Measurements from ENCODE around the gene INPP1. TPM values are rescaled to one million over a fixed set of nuclear protein-coding genes. Genes with fewer than 3 reads are reported as not detected.
A peak's percentile ranks its signal among the peaks of the same experiment; 100 is the strongest.
"Not testable (repeated sequence)": the region's sequence is repeated elsewhere in the genome, so short reads cannot be mapped to it uniquely, and the experiment has no call there.

The INPP1 gene
- total RNA-seq, 1 experiment from 2014 or later: 35.0 TPM

DNA sequence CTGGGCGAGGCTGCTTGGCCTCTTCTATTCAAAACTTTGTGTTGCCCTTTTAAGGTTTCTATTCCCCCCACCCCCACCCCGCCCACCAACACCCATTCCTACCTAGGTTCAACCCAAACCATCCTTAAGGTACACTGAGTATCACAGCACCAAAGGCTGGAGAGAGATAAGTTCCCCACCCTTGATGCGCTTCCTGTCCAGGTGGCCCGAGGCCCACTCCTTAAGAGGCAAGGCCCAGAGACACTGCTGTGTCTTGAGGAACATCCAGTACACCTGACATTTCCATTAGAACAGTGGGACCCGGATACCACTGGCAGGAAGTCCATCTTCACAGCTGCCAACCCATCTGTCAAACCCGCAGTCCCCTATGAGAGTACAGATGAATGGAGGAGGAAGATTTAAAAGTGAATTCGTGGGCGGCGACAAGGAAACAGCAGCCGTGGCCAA lies 277 bp upstream of the INPP1 start:
- DNase-seq: peak in 1 of 2 experiments; percentile 87

GRCh38 chr2:190344276-190344827 lies 963 bp downstream of the INPP1 start:
- Histone ChIP-seq H3K27ac (no peak overlapping the region; the same call in 1 of the 2 replicates), H3K36me3 (no peaks in the 10 kb centered on the region), H3K9me3 (replicated peaks) (no peaks in the 10 kb centered on the region), H3K4me3 (peak overlapping the region; percentile 76), H3K4me1 (peaks cover 15% of the 10 kb centered on the region), H3K27me3 (no peaks in the 10 kb centered on the region)
- peak; percentile 70 to 82 for DNase-seq

More for the DNA sequence above, 277 bp upstream of the INPP1 start:
- Histone ChIP-seq H3K27ac (no peak overlapping the region; the same call in 1 of the 2 replicates), H3K4me3 (peak overlapping the region; percentile 76), H3K27me3 (no peaks in the 10 kb centered on the region), H3K36me3 (no peaks in the 10 kb centered on the region), H3K9me3 (replicated peaks) (no peaks in the 10 kb centered on the region), H3K4me1 (peaks cover 15% of the 10 kb centered on the region)

GRCh38 chr2:190350371-190350770 lies 7.0 kb downstream of the INPP1 start:
- H3K27ac ChIP-seq: no peak overlapping the region
- H3K4me1 ChIP-seq: peaks cover 5% of the 10 kb centered on the region; the same call in 1 of the 2 replicates
- no peak overlapping the region for H3K4me3 ChIP-seq
- H3K9me3 ChIP-seq (replicated peaks): no peaks in the 10 kb centered on the region
- peaks cover 6% of the 10 kb centered on the region for H3K36me3 ChIP-seq
- DNase-seq: no peak
- H3K27me3 ChIP-seq: no peaks in the 10 kb centered on the region

GRCh38 chr2:190351955-190352354 lies 8.6 kb downstream of the INPP1 start:
- peaks cover 6% of the 10 kb centered on the region for H3K36me3 ChIP-seq
- no peak for DNase-seq
- peaks cover 11% of the 10 kb centered on the region for H3K4me1 ChIP-seq
- H3K9me3 ChIP-seq (replicated peaks): no peaks in the 10 kb centered on the region
- no peak overlapping the region for H3K27ac ChIP-seq
- H3K27me3 ChIP-seq: no peaks in the 10 kb centered on the region
- no peak overlapping the region for H3K4me3 ChIP-seq

GRCh38 chr2:190352668-190353536 lies 9.5 kb downstream of the INPP1 start:
- no peak overlapping the region for H3K4me3 ChIP-seq
- no peak overlapping the region for H3K27ac ChIP-seq
- peaks cover 6% of the 10 kb centered on the region for H3K36me3 ChIP-seq
- peaks cover 20% of the 10 kb centered on the region for H3K4me1 ChIP-seq
- no peaks in the 10 kb centered on the region for H3K27me3 ChIP-seq
- no peaks in the 10 kb centered on the region for H3K9me3 ChIP-seq (replicated peaks)
- no peak for DNase-seq

DNA sequence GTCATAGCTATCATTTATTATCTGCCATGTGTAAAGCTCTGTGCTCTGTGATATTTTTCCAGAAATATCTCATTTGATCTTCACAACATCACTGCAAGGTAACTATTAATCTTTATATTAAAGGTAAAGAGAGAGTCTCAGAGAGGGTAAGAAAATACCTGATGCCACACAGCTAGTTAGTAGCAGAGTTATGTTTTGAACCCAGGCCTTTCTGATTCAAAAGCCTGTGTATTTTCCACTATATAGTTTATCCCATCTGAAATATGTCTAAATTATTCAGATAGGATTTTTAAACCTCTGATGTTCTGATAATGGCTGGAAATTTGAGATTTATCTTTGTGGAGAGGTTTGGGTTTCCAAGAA lies 10.1 kb downstream of the INPP1 start:
- Histone ChIP-seq H3K36me3 (peaks cover 6% of the 10 kb centered on the region), H3K27ac (no peak overlapping the region), H3K27me3 (no peaks in the 10 kb centered on the region), H3K9me3 (replicated peaks) (no peaks in the 10 kb centered on the region), H3K4me1 (peaks cover 25% of the 10 kb centered on the region), H3K4me3 (no peak overlapping the region)
- no peak for DNase-seq

- Histone ChIP-seq H3K4me1 (peaks cover 31% of the 10 kb centered on the region), H3K27ac (no peak overlapping the region), H3K36me3 (peaks cover 6% of the 10 kb centered on the region), H3K9me3 (replicated peaks) (no peaks in the 10 kb centered on the region), H3K27me3 (no peaks in the 10 kb centered on the region), H3K4me3 (no peak overlapping the region)
- DNase-seq: no peak
Observed at GRCh38 chr2:190354003-190354690, 10.8 kb downstream of the INPP1 start.

- H3K27me3 ChIP-seq: no peaks in the 10 kb centered on the region
- H3K36me3 ChIP-seq: peaks cover 6% of the 10 kb centered on the region
- DNase-seq: no peak
- H3K4me1 ChIP-seq: peaks cover 44% of the 10 kb centered on the region
- H3K27ac ChIP-seq: no peak overlapping the region
- no peaks in the 10 kb centered on the region for H3K9me3 ChIP-seq (replicated peaks)
- no peak overlapping the region for H3K4me3 ChIP-seq
Observed at GRCh38 chr2:190355968-190356644, 12.7 kb downstream of the INPP1 start.

DNA sequence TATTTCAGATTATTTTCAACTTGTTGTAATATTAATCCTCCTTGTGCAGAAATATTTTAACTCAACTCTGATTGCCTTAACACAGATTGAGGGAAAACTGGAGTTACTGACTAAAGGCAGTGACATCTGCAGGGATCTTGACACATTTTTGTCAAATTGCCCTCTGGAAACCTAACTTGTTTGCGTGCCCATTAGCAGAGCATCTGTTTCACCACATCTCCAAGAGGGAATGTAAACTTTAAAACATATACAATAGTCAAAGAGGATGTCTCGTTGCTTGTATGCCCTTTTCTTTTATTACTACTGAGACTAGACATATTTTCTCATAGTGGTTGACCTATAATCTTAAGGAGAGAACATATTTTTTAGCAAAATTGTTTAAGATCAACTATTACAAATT lies 14.2 kb downstream of the INPP1 start:
- H3K9me3 ChIP-seq (replicated peaks): no peaks in the 10 kb centered on the region
- peak; percentile 56 to 79 for DNase-seq

DNA sequence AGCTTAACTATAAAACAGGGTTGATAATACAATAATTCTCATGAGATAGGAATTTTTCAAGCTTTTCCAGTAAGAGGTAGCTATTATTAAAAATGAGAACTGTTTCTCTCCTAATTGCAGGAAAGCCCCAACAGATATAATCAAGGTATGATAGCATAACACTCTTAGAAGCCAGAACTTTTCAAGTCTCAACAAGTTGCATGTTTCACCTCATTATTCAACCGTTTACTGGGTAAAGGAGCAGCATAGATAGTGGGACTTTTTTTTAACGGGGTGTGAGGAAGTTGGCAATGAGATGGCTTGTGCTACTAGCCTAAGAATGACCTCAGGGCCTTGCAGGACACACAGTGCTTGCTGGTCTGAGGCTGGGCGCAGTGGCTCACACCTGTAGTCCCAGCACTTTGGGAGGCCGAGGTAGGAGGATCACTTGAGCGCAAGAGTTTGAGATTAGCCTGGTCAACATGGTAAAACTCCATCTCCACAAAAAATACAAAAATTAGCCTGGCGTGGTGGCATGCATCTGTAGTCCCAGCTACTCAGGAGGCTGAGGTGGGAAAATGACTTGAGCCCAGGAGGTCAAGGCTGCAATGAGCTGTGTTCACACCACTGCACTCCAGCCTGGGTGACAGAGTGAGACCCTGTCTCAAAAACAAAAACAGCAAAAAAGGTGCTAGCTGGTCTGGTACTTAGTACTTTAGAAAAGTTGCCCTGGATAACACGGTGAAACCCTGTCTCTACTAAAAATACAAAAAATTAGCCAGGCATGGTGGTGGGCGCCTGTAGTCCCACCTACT lies 15.5 kb downstream of the INPP1 start:
- H3K9me3 ChIP-seq (replicated peaks); H3K36me3 ChIP-seq; DNase-seq; H3K27me3 ChIP-seq; H3K4me3 ChIP-seq: not testable (repeated sequence)
- peak overlapping the region; percentile 27; the same call in 1 of the 2 replicates for H3K27ac ChIP-seq
- peaks cover 44% of the 10 kb centered on the region for H3K4me1 ChIP-seq

More for the DNA sequence above, 14.2 kb downstream of the INPP1 start:
- H3K4me1 ChIP-seq: peaks cover 44% of the 10 kb centered on the region
- no peaks in the 10 kb centered on the region for H3K27me3 ChIP-seq
- peak overlapping the region; percentile 13; the same call in 1 of the 2 replicates for H3K27ac ChIP-seq
- peaks cover 4% of the 10 kb centered on the region; the same call in 1 of the 2 replicates for H3K36me3 ChIP-seq
- no peak overlapping the region for H3K4me3 ChIP-seq

DNA sequence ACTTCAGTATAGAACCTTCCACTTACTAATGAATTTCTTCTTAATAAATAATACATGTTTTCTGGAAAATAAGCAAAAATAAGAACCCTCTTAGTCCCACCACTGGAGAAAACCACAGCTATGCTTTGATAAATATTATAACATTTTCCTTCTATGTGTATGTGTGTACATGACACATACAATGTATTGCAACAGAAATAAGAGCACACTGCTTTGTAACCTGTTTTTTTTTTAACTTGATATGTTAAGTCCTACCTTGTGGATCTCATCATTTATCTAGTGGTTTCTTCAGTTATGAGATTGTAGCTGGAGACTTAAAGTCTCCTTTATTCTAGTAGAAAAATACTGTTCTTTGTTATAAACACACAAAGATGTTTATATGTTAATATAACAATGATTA lies 17.2 kb downstream of the INPP1 start:
- Histone ChIP-seq H3K36me3 (peaks cover 9% of the 10 kb centered on the region), H3K27ac (peak overlapping the region; percentile 27; the same call in 1 of the 2 replicates), H3K9me3 (replicated peaks) (no peaks in the 10 kb centered on the region), H3K4me3 (peak overlapping the region; percentile 40), H3K27me3 (no peaks in the 10 kb centered on the region), H3K4me1 (peaks cover 44% of the 10 kb centered on the region)
- DNase-seq: no peak

DNA sequence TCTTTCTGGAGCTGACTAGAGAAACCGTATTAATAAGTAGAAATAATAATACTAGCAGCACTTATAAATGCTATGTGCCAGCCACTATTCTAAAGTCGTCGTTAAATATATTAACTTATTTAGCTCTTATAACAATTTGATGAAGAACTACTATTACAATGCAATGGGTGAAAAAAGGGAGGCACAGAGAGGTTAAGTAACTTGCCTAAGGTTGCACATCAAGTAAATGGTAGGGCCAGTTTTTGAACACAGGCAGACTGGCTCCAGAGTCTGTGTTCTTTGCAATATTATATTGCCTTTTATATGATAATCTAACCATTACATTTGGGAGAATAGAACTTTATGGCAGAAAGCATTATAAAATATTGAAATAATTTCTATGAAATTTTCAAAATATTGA lies 17.6 kb downstream of the INPP1 start:
- Histone ChIP-seq H3K9me3 (replicated peaks) (no peaks in the 10 kb centered on the region), H3K36me3 (peaks cover 9% of the 10 kb centered on the region), H3K27me3 (no peaks in the 10 kb centered on the region), H3K4me1 (peaks cover 43% of the 10 kb centered on the region), H3K27ac (no peak overlapping the region), H3K4me3 (no peak overlapping the region)
- no peak for DNase-seq

DNA sequence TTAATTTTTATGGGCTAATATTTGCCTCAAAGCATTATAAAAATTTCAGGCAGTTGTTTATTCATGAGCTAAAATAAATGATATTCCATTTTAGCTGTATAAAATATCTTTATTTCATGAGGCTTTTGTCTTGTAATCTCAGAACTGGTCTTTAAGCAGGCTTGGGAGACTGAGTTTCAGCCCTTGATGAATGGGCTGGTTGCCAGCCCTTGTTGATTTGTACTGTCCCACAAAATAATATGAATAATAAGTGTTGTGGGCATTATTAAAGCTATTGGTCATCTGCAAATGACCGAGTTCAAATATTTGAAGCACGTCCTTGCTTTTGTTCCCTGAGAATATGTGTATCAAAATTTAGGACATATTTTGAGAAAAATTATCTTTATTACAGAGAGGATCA lies 18.2 kb downstream of the INPP1 start:
- no peak for DNase-seq
- Histone ChIP-seq H3K4me1 (peaks cover 37% of the 10 kb centered on the region), H3K36me3 (peaks cover 9% of the 10 kb centered on the region), H3K4me3 (no peak overlapping the region), H3K9me3 (replicated peaks) (no peaks in the 10 kb centered on the region), H3K27ac (no peak overlapping the region), H3K27me3 (no peaks in the 10 kb centered on the region)

DNA sequence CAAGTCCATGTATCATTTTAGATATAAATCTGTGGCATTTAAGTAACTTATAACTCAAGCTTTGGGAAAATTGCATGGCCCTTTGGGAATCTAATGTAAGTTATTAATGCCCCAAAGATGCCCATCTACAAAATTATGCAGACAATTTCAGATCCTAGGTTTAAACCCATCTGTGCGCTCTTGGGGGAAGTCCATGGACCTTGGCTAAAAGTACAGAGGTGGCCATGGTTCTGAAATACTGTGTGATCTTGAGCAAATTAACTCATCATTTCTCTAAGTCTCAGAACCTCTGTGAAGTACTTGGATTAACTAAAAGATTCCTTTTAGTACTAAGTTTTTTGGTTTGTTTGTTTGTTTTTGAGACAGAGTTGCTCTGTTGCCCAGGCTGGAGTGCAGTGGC lies 19.5 kb downstream of the INPP1 start:
- Histone ChIP-seq H3K9me3 (replicated peaks) (no peaks in the 10 kb centered on the region), H3K36me3 (peaks cover 9% of the 10 kb centered on the region), H3K27me3 (no peaks in the 10 kb centered on the region), H3K4me1 (peaks cover 24% of the 10 kb centered on the region), H3K27ac (no peak overlapping the region), H3K4me3 (no peak overlapping the region)
- DNase-seq: no peak
